Left lobe of liver (tissue), 2 donors: Measurements from ENCODE around the gene REXO5. TPM values are rescaled to one million over a fixed set of nuclear protein-coding genes. Genes with fewer than 3 reads are reported as not detected.
"Not testable (repeated sequence)": the region's sequence is repeated elsewhere in the genome, so short reads cannot be mapped to it uniquely, and the experiment has no call there.

Experiments
- ATAC-seq: fragments of 200-7000 bp; cut with Tn5 transposase; one replicate; pipeline ENCODE4 v1.9.1; 2020; ENCODE audit warnings: mild to moderate bottlenecking, moderate library complexity
- DNase-seq: peaks from one replicate; pipeline ENCODE4 v3.0.0-alpha.2; 2020; ENCODE audit warnings: low spot score
- total RNA-seq: library from RNA; stranded (reverse); gene quantifications from one replicate; pipeline ENCODE4 v1.2.1, GENCODE V29; 2021
- donor health status: DM: no; HTN: no; CAD: no; lungs with moderate emphysema.
- donor health status: DM: no; HTN: yes; CAD: no.

Gene REXO5
- total RNA-seq, 1 donor from 2014 or later, result 1.7 TPM

DNA sequence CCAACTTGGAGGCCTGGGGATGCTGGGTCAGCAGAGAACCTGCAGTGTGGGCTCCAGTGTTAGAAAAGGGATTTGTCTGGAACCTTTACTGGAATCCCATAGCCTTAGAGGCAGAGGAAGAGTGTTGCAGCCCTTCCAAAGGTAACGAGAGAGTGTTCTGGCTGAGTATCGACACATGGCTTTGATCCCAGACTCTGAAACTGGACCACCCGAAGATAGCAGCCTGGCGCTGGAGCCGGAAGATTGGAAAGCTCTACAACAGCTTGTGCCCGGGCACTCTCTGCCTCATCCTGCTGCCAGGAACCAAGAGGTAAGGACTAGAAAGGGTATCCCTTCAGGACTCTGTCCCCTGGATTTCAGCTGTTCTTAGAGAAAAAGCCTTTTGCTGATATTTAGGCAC, 39.7 kb downstream of the REXO5 start:
- DNase-seq, result no peak
- no peak for ATAC-seq

GRCh38 chr16:20846551-20846950, 40.2 kb downstream of the REXO5 start:
- DNase-seq (no peak), ATAC-seq (no peak)

DNA sequence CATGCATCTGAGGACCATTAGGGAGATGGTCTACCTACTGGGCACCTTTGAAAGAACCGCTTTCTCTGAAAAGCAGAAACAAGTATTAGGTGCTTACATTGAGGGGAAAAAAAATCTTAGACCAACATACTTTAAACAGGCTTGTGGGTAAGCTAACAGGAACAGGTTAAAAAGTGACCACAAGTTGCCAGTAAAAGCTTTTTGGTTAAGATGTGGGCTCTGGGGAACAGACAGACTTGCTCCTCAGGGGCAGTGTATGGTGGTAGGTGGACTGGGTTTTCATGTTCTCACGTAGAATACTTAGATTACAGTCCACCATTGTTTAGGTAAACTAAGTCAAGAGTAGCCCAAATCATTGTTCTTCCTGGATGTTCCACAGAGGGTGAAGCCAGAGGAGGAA, 41.2 kb downstream of the REXO5 start:
- DNase-seq (no peak), ATAC-seq (no peak)

DNA sequence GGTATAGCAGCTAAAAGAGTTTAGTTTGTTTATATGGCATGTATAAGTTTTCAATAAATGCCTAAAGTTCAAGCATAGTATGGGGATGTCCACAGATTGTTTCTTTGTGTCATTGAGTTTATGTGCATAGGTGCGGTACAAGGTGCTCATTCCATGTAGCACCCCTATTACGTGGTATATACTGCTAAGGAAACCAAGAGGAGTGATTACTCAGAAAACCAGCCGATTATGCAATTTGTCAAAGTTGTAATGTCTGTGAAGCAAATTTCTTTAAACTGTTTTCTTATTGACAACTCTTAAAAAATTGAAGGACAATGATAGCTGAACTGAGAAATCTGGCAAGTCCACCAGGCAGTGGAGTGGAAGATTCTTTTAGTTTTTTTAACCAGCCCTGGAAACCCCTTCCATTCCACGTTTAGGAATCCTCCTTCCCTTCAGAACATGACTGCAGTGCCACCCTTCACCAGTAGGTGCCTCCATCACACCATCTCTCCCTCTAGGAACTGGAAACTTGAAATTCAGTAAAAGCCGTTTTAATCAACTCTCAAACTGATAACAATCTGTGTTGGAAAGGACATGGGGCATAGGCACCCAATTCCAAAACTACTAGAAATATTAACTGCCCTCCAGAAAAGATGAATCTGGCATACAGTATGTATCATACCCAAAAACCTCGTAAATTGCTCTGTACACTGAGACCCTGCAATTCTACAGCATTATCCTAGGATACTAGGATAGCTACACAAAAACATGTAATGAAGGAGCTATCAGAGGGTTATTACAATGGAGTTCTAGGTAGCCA, 43.5 kb downstream of the REXO5 start:
- peak; percentile 87 for ATAC-seq
- DNase-seq, result peak; percentile 69

GRCh38 chr16:20850981-20851380, 44.7 kb downstream of the REXO5 start:
- no peak for DNase-seq
- no peak for ATAC-seq

GRCh38 chr16:20851601-20852000, 45.3 kb downstream of the REXO5 start:
- DNase-seq (peak; percentile 80), ATAC-seq (peak; percentile 87)

GRCh38 chr16:20853143-20853542, 46.8 kb downstream of the REXO5 start:
- ATAC-seq (no peak), DNase-seq (no peak)

GRCh38 chr16:20853981-20854620, 47.8 kb downstream of the REXO5 start:
- DNase-seq (no peak), ATAC-seq (no peak)

DNA sequence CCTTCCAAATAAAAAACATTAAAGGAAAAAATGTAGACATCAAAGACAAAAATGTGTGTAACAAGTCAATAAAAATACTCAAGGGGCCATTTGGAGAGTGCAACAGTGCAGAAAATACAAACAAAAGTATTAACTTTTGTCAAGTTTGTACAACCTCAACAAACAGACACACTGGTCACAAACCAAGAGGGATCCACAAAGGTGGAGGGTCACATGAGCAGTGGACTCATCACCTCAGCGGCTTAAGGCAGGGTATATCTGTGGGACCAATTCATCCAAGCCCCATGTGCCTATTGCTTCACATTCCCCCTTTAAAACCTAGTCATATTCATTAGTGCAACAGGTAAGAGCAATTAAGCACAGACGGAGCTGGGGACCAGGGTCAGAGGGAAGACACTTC, 48.6 kb downstream of the REXO5 start:
- ATAC-seq (no peak), DNase-seq (no peak)

GRCh38 chr16:20857281-20857680, 51.0 kb downstream of the REXO5 start:
- no peak for ATAC-seq
- no peak for DNase-seq

GRCh38 chr16:20859229-20859628, 52.9 kb downstream of the REXO5 start:
- DNase-seq (no peak), ATAC-seq (no peak)

- DNase-seq (no peak), ATAC-seq (peak; percentile 38)
Observed at GRCh38 chr16:20859699-20860098, 53.4 kb downstream of the REXO5 start.

DNA sequence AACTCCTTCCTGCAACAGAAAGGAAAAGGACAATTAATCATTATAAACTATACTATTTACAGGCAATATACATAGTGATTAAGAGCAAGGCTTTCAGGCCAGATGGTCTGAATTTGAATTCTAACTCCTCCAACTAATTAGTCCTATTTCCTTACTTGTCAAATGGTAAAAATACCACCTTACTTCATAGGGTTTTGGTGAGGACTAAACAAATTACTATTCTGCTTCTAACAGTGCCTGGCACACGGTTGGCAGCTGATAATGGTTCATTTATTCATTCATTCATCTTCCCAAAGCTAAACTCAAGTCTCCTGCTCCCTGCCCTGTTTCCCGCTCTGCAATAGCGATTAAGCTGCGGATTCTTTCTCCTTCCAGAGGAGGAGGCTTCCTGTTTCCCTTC, 54.0 kb downstream of the REXO5 start:
- DNase-seq, result no peak
- ATAC-seq, result no peak

GRCh38 chr16:20860995-20861394, 54.7 kb downstream of the REXO5 start:
- ATAC-seq, DNase-seq: not testable (repeated sequence)

DNA sequence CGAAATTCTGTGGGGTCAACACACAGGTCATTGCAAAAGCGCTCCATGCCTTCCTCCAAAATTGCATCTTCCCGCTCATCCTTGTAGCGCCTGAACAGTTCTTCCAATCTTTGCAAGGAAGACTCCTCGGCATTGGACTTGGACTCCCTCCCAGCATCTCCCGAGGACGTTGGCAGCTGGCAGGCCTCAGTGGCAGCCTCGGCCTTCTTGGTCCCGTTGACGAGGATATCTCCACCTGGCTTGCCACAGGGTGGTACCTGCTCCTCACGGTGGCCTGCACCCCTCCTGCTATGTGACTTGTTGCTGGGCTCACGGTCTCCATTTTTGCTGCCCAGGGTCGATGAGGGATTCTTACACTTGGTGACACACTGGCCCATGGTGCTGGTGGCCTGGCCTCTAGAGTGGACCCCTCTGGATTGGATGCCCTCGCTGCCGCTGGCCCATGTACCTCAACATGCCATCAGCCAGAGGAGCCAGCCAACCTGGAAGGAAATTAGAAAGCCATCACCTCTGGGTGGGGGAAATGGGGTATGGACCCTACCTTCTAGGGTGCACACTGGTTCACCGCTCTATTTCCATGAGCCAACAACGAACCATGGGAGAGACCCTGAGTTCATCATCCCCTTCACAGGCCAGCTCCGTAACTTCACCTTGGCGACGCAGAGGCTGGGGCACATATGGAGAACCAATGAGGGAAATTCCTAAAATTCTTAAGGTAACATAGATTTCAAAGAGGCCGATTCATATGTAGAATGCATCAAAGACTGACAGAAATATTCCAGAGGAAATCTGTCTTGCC, 56.0 kb downstream of the REXO5 start:
- ATAC-seq, result no peak
- DNase-seq, result no peak

- DNase-seq, ATAC-seq: not testable (repeated sequence)
Observed at GRCh38 chr16:20864376-20864775, 58.0 kb downstream of the REXO5 start.

GRCh38 chr16:20865420-20866131, 59.2 kb downstream of the REXO5 start:
- no peak for ATAC-seq

GRCh38 chr16:20866145-20866772, 59.9 kb downstream of the REXO5 start:
- no peak for DNase-seq

More at GRCh38 chr16:20865420-20866131, 59.2 kb downstream of the REXO5 start:
- DNase-seq, result no peak

GRCh38 chr16:20866801-20867200, 60.5 kb downstream of the REXO5 start:
- DNase-seq (no peak), ATAC-seq (no peak)

More at GRCh38 chr16:20866145-20866772, 59.9 kb downstream of the REXO5 start:
- no peak for ATAC-seq

DNA sequence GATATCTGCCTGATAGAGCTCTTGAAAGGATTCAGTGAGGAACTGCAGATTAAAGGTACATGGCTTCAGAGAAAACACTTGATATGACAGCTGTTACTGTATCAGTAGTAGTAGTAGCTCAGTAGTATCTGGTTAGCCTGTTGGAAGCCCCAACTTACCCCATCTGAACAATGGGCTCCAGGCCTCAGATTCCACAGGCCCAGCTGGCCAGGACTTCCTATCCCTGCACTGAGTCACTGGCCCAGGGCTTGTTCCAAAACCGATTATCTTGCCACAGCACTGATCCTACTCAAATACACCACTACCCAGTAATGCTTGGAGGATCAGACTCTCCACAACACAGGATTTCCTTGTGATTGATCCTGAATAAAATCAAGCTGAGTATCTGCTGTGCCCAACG, 61.3 kb downstream of the REXO5 start:
- DNase-seq (no peak), ATAC-seq (no peak)
